Midbrain (tissue), 1 donor: ENCODE measurements around the gene PIBF1.
A peak's percentile ranks its signal among the peaks of the same experiment; 100 is the strongest.
"Not testable (repeated sequence)": the region's sequence is repeated elsewhere in the genome, so short reads cannot be mapped to it uniquely, and the experiment has no call there.

Experiments
- DNase-seq: peaks from one replicate; lab custom pipeline; 2025; lab: John Stamatoyannopoulos, UW

Gene PIBF1

DNA sequence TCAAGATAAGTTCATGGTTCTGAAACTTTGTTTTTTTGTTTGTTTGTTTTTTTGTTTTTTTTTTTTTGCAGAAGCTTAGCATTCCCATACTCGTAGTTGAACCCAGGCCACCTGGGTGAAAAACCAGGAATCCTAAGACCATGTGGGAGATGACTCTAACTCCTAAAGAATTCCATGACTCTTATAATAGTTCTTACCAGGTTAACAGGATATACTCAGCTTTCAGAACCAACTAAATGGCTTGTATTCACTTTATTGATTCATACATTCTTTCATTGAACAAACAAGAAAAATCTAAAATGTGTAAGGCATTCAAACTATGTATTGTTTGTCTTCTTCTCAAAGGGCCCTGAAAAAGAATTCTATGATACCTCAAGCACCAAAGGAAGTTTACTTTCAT, 236.4 kb downstream of the PIBF1 start:
- DNase-seq, result no peak

DNA sequence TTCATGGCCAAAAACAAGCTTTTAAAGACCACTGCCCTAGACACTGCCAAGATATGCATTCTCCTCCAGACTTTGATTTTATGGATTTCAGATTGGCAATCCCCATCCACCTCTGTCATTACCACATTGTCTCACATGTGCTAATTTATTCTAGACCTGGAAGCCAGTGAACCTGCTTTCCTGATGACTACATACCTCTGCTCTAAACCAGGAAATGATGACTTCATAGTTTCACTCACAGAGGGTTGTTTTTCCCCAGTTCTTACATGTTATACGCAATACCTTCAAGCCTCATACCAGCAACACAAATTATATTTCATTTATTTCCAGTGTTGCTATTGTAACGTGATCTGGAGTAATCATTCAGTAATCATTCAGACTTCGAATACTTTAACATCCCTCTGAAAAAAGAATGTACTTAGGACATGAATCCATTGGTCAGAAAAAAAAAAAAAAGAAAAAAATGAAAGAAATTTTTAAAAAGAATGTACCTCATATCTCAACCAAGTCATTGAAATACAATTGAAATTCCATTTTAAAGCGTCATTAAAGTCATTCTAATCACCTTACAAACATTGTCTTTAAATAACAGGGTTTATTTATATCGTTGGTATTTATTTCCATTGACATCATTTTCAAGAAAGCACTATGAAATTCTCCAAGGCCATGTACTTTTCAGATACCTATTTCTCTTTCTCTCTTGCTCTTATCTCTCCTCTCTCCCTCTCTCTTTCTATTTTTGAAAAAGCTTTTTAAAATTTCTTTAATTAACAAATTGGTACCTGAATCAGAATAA, 243.5 kb downstream of the PIBF1 start:
- DNase-seq, result no peak

- no peak for DNase-seq
Observed at GRCh38 chr13:73034901-73035300, 253.0 kb downstream of the PIBF1 start.

DNA sequence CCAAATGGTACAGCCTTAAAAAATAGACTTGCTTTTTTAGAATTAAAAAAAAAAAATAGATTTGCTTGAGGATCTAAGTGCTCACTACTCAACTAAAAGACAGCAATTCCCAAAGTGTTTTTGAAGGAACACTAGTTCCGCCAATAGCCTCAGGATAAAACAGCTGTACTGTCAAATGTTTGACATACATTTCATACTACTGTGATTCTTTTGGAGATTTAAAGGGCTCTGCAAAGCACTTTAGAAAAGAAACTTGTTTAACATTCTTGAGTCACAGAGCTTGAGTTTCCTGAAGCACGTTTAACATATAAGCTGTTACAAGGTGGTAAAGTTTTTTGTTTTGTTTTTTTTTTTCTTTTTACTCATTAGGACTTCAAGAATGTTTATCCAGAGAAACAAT, 253.7 kb downstream of the PIBF1 start:
- no peak for DNase-seq

DNA sequence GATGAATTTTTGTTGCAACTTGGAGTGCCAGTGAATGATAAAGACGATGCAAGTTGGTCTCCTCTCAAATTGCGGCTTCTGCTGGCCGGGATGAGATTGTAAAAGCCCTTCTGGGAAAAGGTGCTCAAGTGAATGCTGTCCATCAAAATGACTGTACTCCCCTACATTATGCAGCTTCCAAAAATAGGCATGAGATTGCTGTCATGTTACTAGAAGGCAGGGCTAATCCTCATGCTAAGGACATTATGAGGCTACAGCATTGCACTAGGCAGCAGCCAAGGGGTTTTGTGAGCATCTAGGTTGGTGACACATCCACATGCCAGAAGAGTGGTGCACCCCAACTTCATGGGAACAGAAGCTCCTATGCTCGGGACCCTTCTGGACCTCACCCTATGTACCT, 254.6 kb downstream of the PIBF1 start:
- no peak for DNase-seq

DNA sequence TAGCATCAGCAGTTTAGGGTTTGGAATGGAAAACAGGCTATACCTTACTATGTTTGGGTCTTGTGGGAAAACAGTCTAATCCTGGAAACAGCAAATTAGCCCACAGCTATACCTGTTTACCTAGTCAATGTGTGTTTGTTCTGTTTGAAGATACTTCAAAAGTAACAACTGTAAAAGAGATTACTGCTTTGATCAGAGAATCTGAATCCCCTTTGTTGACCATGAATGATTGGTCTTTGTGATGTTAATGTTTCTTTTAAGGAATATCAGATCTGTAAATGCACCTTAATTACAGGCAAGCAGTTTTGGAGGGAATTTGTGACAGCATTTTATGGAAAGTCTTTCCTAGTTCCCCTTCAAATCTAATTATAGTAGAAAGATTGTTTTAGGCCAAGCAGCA, 256.1 kb downstream of the PIBF1 start:
- DNase-seq, result no peak

DNA sequence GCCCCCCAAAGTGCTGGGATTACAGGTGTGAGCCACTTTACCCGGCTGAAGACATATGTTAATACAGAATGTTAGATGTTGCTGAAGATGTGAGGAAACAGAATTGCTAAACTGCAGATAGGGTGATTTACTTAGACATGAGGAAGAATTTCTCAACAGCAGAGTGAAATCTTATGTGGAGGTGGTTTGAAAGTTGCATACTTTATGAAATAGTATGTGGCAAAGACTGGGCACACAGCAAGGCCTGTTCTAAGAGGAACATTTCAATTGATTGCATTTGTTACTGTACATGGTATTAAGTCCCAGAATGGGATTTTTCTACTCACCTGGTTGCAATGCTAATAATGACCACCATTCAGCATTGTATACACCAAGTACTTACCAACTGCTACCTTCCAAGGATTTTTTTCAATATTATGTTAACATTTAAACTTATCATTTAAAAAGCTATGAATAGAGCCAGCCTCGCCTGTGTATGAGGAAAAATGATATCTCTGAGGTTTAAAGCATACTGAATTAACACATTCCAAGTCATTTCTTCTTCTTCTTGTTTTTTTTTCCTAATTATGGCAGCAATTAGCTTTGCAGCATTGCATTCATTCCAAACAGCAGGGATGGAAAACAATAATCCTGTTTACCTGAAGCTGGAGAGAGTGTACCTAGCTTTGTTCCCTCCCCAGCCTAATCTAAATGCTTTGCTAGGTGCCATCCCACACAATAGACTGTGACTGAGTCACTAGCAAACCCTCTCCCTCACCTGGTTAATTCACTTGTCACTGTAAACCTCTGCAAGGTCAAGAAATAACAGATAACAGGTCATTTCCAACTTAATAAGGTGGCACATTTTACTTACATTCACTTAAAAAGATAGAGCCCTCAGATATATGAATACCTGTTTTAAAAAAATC, 257.5 kb downstream of the PIBF1 start:
- no peak for DNase-seq

DNA sequence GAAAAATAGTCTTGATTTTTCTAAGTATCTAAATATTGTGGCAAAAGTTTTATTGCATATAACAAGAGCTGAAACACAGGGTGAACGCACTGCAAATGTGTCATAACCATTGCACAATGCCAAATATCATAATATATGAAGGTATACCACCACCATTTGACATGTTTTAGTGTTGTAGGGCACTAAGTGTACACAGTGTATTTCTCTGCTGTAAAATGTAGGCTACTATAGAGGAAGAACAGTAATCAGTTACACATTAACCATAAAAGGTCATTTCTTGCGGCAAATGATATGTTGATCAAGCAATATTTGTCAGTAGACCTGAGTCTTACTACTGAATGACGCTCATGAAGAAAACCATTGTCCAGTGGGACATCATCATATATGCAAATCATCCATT, 258.6 kb downstream of the PIBF1 start:
- no peak for DNase-seq

- no peak for DNase-seq
Observed at GRCh38 chr13:73040968-73041596, 259.1 kb downstream of the PIBF1 start.

DNA sequence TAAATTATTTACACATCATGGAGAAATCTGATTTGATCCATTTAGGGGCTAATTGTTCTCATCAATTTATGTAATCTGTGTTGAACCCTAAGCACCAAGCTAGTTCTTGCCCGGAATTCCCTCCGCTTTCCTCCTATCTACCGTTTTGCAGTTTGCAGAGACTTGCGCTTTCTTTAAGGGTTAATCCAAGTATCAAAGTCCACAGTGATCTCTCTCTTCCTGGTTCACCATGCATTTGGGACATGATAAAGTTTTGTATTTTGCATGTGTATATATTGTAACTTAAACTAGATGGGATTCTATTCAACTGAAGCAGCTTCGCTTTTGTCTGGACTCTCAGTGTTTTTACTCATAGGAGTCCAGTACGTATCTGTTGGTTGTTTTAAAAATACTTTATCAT, 263.1 kb downstream of the PIBF1 start:
- no peak for DNase-seq

- not testable (repeated sequence) for DNase-seq
Observed at GRCh38 chr13:73048615-73049014, 266.7 kb downstream of the PIBF1 start.

GRCh38 chr13:73054712-73055111, 272.8 kb downstream of the PIBF1 start:
- no peak for DNase-seq

GRCh38 chr13:73055813-73056564, 274.1 kb downstream of the PIBF1 start:
- no peak for DNase-seq

GRCh38 chr13:73056565-73056962, 274.6 kb downstream of the PIBF1 start:
- no peak for DNase-seq

GRCh38 chr13:73057284-73058063, 275.5 kb downstream of the PIBF1 start:
- DNase-seq, result no peak

DNA sequence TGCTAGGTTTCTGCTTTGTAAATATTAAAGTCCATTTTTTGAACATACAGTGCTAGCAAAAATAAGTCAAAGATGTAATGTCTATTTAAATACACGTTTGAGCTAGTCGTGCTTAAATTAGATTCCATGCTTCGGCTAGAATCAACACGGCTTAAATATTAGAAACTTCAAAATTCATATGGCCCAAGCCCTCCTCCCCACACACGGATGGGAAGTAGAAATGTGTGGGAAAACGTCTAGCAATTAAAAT, 276.1 kb downstream of the PIBF1 start:
- no peak for DNase-seq

DNA sequence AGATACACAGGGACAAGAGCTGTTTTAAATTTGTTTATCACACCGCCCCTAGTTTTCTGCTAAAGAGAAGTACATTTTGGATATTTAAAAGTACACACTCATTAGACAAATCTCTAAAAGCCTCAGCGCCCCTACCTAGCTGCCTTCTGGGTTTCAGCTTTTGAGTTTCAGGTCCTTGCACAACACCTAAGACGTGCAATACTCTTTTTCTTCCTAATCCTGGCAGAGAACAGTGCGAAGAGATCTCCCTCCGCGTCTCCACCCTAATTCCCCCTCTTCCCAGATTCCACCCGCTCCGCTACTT, 276.5 kb downstream of the PIBF1 start:
- DNase-seq, result no peak

DNA sequence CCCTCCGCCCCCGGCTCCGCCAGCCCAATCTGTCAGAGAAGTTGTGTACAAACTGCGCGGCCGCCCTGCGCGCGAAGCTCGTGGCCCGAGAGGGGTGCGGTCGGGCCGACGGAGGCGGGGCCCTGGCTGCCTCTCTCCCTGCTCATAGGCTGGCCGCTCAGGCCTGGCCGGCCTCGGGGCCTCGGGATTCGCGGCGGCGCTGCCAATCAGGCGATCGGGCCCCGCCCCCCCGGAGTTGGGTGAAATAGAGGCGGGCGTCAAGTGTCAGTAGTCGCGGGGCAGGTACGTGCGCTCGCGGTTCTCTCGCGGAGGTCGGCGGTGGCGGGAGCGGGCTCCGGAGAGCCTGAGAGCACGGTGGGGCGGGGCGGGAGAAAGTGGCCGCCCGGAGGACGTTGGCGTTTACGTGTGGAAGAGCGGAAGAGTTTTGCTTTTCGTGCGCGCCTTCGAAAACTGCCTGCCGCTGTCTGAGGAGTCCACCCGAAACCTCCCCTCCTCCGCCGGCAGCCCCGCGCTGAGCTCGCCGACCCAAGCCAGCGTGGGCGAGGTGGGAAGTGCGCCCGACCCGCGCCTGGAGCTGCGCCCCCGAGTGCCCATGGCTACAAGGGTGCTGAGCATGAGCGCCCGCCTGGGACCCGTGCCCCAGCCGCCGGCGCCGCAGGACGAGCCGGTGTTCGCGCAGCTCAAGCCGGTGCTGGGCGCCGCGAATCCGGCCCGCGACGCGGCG, 277.0 kb downstream of the PIBF1 start, which contains the start of gene KLF5:
Gene KLF5 (plus strand): TSS at position 270 of the 724 bp plus-strand sequence. CDS start 323 bp downstream, at position 593.
- DNase-seq, result peak; percentile 88

DNA sequence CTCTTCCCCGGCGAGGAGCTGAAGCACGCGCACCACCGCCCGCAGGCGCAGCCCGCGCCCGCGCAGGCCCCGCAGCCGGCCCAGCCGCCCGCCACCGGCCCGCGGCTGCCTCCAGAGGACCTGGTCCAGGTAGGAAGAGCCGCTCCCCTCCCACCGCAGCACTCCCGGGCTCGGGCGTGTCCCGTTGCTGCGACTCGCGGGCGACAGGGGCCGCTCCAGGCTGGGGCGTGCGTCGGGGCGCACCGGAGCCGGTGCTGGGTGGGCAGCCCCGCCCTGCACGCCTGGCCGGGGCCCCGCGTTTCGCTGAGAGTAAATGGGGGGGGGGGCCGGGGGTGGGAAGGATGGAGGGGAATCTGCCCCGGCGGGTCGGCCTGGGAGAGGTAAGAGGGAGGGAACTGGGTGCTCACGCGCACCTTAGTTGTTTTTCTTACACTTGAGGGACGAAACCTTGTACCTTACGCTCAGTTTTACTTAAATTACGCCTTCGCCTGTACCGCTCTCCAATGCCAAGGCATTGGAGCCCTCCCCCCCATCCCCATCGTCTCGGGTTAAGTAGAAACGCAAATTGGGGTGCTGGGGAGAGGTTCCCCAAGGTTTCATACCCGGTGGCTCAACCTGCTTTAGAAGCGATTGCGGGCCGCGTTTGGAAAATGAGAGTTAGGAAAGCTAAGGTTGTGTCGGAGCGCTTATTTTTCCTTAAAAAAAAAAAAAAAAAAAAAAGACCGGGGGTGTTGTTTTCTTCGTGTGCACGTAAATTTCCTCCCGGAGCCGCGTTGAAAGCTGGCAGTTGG, 277.7 kb downstream of the PIBF1 start:
- DNase-seq, result no peak
